Parathyroid adenoma (tissue), 2 donors: Measurements from ENCODE around the gene SP140L.

Source experiments
- H2AFZ ChIP-seq: fragments of 300-600 bp; sonication (generic); one replicate; pipeline ENCODE4 v1.7.0; 2017; ENCODE audit warnings: antibody characterized with exemption, mild to moderate bottlenecking
- H3K27ac ChIP-seq: fragments of 300-600 bp; sonication (generic); one replicate; pipeline ENCODE4 v1.7.0; 2017
- H3K27me3 ChIP-seq: fragments of 300-600 bp; sonication (generic); one replicate; pipeline ENCODE4 v1.7.0; 2017; ENCODE audit warnings: low read length; ENCODE audit not compliant: control insufficient read depth, insufficient read depth
- H3K36me3 ChIP-seq: fragments of 300-600 bp; sonication (generic); one replicate; pipeline ENCODE4 v1.7.0; 2017; ENCODE audit warnings: low read length; ENCODE audit not compliant: control insufficient read depth, insufficient read depth
- H3K4me1 ChIP-seq: fragments of 300-600 bp; sonication (generic); one replicate; pipeline ENCODE4 v1.7.0; 2017; ENCODE audit warnings: control low read depth
- H3K4me2 ChIP-seq: fragments of 300-600 bp; sonication (generic); one replicate; pipeline ENCODE4 v1.7.0; 2017; ENCODE audit warnings: low read length
- H3K4me3 ChIP-seq: fragments of 300-600 bp; sonication (generic); one replicate; pipeline ENCODE4 v1.7.0; 2017; ENCODE audit warnings: low read depth, low read length
- H3K79me2 ChIP-seq: fragments of 300-600 bp; sonication (generic); one replicate; pipeline ENCODE4 v1.7.0; 2017; ENCODE audit warnings: control low read depth
- H3K9ac ChIP-seq: fragments of 300-600 bp; sonication (generic); one replicate; pipeline ENCODE4 v1.7.0; 2017; ENCODE audit warnings: mild to moderate bottlenecking
- H3K9me3 ChIP-seq: fragments of 300-600 bp; sonication (generic); one replicate; pipeline ENCODE4 v1.7.0; 2017; ENCODE audit warnings: low read length; ENCODE audit not compliant: control insufficient read depth
- CTCF ChIP-seq: fragments of 300-600 bp; sonication (generic); IDR thresholded peaks from one replicate; pipeline ENCODE4 v1.7.0; 2017; ENCODE audit warnings: antibody characterized with exemption, mild to moderate bottlenecking
- donor health status: primary hyperparathyroidism.

SP140L gene

GRCh38 chr2:230444832-230445231 is 117.8 kb downstream of the SP140L start:
- H3K36me3 ChIP-seq = no peaks in the 10 kb centered on the region

GRCh38 chr2:230447036-230447435 is 120.0 kb downstream of the SP140L start:
- Histone ChIP-seq H3K27ac (no peak overlapping the region), H2AFZ (no peak overlapping the region), H3K4me3 (no peak overlapping the region), H3K79me2 (no peaks in the 10 kb centered on the region), H3K4me2 (no peak overlapping the region), H3K4me1 (no peaks in the 10 kb centered on the region), H3K36me3 (no peaks in the 10 kb centered on the region), H3K27me3 (no peaks in the 10 kb centered on the region), H3K9me3 (no peaks in the 10 kb centered on the region), H3K9ac (no peak overlapping the region)
- TF ChIP-seq CTCF = no peak

More at GRCh38 chr2:230444832-230445231, 117.8 kb downstream of the SP140L start:
- H3K4me3 ChIP-seq = no peak overlapping the region
- peaks cover 4% of the 10 kb centered on the region for H3K4me1 ChIP-seq
- H3K9ac ChIP-seq = no peak overlapping the region
- no peaks in the 10 kb centered on the region for H3K27me3 ChIP-seq
- no peak overlapping the region for H2AFZ ChIP-seq
- H3K9me3 ChIP-seq = no peaks in the 10 kb centered on the region
- no peak overlapping the region for H3K27ac ChIP-seq
- no peaks in the 10 kb centered on the region for H3K79me2 ChIP-seq
- TF ChIP-seq CTCF = no peak
- H3K4me2 ChIP-seq = no peak overlapping the region

GRCh38 chr2:230447455-230448451 is 120.8 kb downstream of the SP140L start:
- H3K36me3 ChIP-seq = no peaks in the 10 kb centered on the region
- no peak overlapping the region for H2AFZ ChIP-seq
- H3K9ac ChIP-seq = no peak overlapping the region
- no peak overlapping the region for H3K4me2 ChIP-seq
- H3K27ac ChIP-seq = no peak overlapping the region
- H3K4me3 ChIP-seq = no peak overlapping the region
- no peaks in the 10 kb centered on the region for H3K79me2 ChIP-seq
- no peaks in the 10 kb centered on the region for H3K27me3 ChIP-seq
- no peaks in the 10 kb centered on the region for H3K9me3 ChIP-seq
- TF ChIP-seq CTCF = no peak
- H3K4me1 ChIP-seq = no peaks in the 10 kb centered on the region

GRCh38 chr2:230449901-230450467 is 123.0 kb downstream of the SP140L start:
- H3K4me2 ChIP-seq = no peak overlapping the region
- H3K27ac ChIP-seq = no peak overlapping the region
- H3K36me3 ChIP-seq = no peaks in the 10 kb centered on the region
- no peak overlapping the region for H3K4me3 ChIP-seq
- no peaks in the 10 kb centered on the region for H3K79me2 ChIP-seq
- H2AFZ ChIP-seq = no peak overlapping the region
- TF ChIP-seq CTCF = no peak
- no peak overlapping the region for H3K9ac ChIP-seq
- no peaks in the 10 kb centered on the region for H3K4me1 ChIP-seq
- no peaks in the 10 kb centered on the region for H3K9me3 ChIP-seq
- no peaks in the 10 kb centered on the region for H3K27me3 ChIP-seq
